ENCODE measurements around the gene WFIKKN1.
A peak's percentile ranks its signal among the peaks of the same experiment; 100 is the strongest.

WFIKKN1 gene

DNA sequence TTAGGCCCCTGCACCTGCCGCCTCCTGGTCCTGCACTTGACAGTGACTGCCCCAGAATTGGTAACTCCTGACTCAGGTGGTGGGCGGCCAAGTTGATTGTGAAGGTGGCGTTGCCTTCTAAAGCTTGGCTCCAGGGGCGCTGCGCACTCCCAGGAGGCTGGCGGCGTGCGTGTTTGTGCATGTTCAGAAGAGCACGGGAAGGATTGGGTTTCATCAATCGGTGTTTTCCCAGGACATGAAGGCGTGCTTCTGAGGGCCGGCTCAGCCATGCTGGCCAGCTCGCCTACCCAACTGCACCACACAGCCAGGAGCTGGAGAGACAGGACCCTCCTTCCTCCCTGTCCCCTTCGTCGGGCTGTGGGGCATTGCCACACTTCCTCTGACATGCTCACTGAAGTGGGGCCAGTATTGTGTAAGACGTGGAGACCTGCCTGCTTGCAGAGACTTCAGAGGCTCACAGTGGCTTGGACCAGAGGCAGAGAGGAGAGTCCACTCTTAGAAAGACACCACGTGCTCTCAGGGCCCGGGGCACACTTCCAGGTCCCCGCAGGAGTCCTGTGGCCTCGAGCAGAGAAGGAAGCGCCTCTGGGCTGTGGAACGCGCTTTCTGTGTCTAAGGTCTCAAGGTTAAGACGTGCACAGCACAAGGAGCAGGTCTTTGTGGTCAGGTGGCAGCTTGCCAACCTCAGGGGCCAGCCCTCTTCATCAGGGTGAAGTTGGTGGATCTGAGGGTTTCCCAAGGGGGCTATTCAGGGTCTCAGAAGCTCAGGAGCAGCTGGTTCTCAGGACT, 38.1 kb upstream of the WFIKKN1 start (continued):
- TF ChIP-seq ZNF660 (tag by site-specific recombination; IDR thresholded peaks at IDR 0.05): no peak
- TF ChIP-seq ZNF792 (tag by site-specific recombination; IDR thresholded peaks at IDR 0.05): no peak
- TF ChIP-seq ZNF843 (tag by site-specific recombination; IDR thresholded peaks at IDR 0.05): 0 out of 2 replicates have a peak, but pooled peaks have one; percentile 36
- TF ChIP-seq ZXDB (tag by site-specific recombination; IDR thresholded peaks at IDR 0.05): peak; percentile 82
- TF ChIP-seq, protein P1, sequence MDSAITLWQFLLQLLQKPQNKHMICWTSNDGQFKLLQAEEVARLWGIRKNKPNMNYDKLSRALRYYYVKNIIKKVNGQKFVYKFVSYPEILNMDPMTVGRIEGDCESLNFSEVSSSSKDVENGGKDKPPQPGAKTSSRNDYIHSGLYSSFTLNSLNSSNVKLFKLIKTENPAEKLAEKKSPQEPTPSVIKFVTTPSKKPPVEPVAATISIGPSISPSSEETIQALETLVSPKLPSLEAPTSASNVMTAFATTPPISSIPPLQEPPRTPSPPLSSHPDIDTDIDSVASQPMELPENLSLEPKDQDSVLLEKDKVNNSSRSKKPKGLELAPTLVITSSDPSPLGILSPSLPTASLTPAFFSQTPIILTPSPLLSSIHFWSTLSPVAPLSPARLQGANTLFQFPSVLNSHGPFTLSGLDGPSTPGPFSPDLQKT (IDR thresholded peaks at IDR 0.05; ENCODE audit: borderline replicate concordance, low read depth, low read length): no peak
- TF ChIP-seq ZNF48 (tag by site-specific recombination; IDR thresholded peaks at IDR 0.05): no peak
- TF ChIP-seq ZIC2 (tag by site-specific recombination; IDR thresholded peaks at IDR 0.05): no peak
- TF ChIP-seq ZNF184 (tag by site-specific recombination; IDR thresholded peaks at IDR 0.05): no peak
- peak; percentile 85 for TF ChIP-seq ZNF10 (tag by site-specific recombination; IDR thresholded peaks at IDR 0.05)
- TF ChIP-seq, protein P2, sequence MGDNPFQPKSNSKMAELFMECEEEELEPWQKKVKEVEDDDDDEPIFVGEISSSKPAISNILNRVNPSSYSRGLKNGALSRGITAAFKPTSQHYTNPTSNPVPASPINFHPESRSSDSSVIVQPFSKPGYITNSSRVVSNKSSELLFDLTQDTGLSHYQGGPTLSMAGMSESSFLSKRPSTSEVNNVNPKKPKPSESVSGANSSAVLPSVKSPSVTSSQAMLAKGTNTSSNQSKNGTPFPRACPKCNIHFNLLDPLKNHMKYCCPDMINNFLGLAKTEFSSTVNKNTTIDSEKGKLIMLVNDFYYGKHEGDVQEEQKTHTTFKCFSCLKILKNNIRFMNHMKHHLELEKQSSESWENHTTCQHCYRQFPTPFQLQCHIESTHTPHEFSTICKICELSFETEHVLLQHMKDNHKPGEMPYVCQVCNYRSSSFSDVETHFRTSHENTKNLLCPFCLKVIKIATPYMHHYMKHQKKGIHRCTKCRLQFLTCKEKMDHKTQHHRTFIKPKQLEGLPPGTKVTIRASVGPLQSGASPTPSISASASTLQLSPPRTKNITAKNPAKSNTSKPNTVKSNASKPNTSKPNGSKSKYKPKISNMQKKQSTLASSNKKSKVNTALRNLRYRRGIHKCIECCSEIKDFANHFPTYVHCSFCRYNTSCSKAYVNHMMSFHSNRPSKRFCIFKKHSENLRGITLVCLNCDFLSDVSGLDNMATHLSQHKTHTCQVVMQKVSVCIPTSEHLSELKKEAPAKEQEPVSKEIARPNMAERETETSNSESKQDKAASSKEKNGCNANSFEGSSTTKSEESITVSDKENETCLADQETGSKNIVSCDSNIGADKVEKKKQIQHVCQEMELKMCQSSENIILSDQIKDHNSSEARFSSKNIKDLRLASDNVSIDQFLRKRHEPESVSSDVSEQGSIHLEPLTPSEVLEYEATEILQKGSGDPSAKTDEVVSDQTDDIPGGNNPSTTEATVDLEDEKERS (tag by site-specific recombination; IDR thresholded peaks at IDR 0.05): no peak
- TF ChIP-seq, protein P3, sequence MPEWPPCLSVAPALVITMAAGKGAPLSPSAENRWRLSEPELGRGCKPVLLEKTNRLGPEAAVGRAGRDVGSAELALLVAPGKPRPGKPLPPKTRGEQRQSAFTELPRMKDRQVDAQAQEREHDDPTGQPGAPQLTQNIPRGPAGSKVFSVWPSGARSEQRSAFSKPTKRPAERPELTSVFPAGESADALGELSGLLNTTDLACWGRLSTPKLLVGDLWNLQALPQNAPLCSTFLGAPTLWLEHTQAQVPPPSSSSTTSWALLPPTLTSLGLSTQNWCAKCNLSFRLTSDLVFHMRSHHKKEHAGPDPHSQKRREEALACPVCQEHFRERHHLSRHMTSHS (tag by site-specific recombination; IDR thresholded peaks at IDR 0.05): no peak
- no peak for TF ChIP-seq HOXA7 (CRISPR knock-in tag; IDR thresholded peaks at IDR 0.05; ENCODE audit: borderline replicate concordance)
- peak; percentile 50; the same call in 1 of the 2 replicates for TF ChIP-seq SP2 (tag by site-specific recombination; IDR thresholded peaks at IDR 0.05)
- no peak for TF ChIP-seq ZNF768 (tag by site-specific recombination; IDR thresholded peaks at IDR 0.05)
- TF ChIP-seq, protein P4, sequence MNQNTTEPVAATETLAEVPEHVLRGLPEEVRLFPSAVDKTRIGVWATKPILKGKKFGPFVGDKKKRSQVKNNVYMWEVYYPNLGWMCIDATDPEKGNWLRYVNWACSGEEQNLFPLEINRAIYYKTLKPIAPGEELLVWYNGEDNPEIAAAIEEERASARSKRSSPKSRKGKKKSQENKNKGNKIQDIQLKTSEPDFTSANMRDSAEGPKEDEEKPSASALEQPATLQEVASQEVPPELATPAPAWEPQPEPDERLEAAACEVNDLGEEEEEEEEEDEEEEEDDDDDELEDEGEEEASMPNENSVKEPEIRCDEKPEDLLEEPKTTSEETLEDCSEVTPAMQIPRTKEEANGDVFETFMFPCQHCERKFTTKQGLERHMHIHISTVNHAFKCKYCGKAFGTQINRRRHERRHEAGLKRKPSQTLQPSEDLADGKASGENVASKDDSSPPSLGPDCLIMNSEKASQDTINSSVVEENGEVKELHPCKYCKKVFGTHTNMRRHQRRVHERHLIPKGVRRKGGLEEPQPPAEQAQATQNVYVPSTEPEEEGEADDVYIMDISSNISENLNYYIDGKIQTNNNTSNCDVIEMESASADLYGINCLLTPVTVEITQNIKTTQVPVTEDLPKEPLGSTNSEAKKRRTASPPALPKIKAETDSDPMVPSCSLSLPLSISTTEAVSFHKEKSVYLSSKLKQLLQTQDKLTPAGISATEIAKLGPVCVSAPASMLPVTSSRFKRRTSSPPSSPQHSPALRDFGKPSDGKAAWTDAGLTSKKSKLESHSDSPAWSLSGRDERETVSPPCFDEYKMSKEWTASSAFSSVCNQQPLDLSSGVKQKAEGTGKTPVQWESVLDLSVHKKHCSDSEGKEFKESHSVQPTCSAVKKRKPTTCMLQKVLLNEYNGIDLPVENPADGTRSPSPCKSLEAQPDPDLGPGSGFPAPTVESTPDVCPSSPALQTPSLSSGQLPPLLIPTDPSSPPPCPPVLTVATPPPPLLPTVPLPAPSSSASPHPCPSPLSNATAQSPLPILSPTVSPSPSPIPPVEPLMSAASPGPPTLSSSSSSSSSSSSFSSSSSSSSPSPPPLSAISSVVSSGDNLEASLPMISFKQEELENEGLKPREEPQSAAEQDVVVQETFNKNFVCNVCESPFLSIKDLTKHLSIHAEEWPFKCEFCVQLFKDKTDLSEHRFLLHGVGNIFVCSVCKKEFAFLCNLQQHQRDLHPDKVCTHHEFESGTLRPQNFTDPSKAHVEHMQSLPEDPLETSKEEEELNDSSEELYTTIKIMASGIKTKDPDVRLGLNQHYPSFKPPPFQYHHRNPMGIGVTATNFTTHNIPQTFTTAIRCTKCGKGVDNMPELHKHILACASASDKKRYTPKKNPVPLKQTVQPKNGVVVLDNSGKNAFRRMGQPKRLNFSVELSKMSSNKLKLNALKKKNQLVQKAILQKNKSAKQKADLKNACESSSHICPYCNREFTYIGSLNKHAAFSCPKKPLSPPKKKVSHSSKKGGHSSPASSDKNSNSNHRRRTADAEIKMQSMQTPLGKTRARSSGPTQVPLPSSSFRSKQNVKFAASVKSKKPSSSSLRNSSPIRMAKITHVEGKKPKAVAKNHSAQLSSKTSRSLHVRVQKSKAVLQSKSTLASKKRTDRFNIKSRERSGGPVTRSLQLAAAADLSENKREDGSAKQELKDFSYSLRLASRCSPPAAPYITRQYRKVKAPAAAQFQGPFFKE (tag by site-specific recombination; IDR thresholded peaks at IDR 0.05; ENCODE audit: borderline replicate concordance): no peak
- TF ChIP-seq, protein P5, sequence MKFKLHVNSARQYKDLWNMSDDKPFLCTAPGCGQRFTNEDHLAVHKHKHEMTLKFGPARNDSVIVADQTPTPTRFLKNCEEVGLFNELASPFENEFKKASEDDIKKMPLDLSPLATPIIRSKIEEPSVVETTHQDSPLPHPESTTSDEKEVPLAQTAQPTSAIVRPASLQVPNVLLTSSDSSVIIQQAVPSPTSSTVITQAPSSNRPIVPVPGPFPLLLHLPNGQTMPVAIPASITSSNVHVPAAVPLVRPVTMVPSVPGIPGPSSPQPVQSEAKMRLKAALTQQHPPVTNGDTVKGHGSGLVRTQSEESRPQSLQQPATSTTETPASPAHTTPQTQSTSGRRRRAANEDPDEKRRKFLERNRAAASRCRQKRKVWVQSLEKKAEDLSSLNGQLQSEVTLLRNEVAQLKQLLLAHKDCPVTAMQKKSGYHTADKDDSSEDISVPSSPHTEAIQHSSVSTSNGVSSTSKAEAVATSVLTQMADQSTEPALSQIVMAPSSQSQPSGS (tag by site-specific recombination; IDR thresholded peaks at IDR 0.05; ENCODE audit: low read depth): no peak
- peak; percentile 66; the same call in 1 of the 2 replicates for TF ChIP-seq SP7 (tag by site-specific recombination; IDR thresholded peaks at IDR 0.05)
- no peak for TF ChIP-seq OVOL3 (tag by site-specific recombination; IDR thresholded peaks at IDR 0.05)
- TF ChIP-seq, protein P6, sequence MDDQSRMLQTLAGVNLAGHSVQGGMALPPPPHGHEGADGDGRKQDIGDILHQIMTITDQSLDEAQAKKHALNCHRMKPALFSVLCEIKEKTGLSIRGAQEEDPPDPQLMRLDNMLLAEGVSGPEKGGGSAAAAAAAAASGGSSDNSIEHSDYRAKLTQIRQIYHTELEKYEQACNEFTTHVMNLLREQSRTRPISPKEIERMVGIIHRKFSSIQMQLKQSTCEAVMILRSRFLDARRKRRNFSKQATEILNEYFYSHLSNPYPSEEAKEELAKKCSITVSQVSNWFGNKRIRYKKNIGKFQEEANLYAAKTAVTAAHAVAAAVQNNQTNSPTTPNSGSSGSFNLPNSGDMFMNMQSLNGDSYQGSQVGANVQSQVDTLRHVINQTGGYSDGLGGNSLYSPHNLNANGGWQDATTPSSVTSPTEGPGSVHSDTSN (CRISPR knock-in tag; IDR thresholded peaks at IDR 0.05): no peak
- peak; percentile 91; the same call in 1 of the 2 replicates for TF ChIP-seq ZEB2 (tag by site-specific recombination; IDR thresholded peaks at IDR 0.05)
- TF ChIP-seq ZNF302 (tag by site-specific recombination; IDR thresholded peaks at IDR 0.05; ENCODE audit: low read depth): no peak
- no peak for TF ChIP-seq RBAK (tag by site-specific recombination; IDR thresholded peaks at IDR 0.05)
- TF ChIP-seq ZNF114 (tag by site-specific recombination; IDR thresholded peaks at IDR 0.05): no peak
- no peak for TF ChIP-seq ZNF624 (tag by site-specific recombination; IDR thresholded peaks at IDR 0.05)
- no peak for TF ChIP-seq ZNF654 (tag by site-specific recombination; IDR thresholded peaks at IDR 0.05; ENCODE audit: low read depth)
- TF ChIP-seq ZNF138 (tag by site-specific recombination; IDR thresholded peaks at IDR 0.05; ENCODE audit: borderline replicate concordance): no peak
- no peak for TF ChIP-seq FEZF1 (tag by site-specific recombination; IDR thresholded peaks at IDR 0.05)

Data from HEK293 (cell line).